GM23248 (cell line): Measurements from ENCODE around the gene DHODH. TPM values are rescaled to one million over a fixed set of nuclear protein-coding genes. Genes with fewer than 3 reads are reported as not detected.
"Not testable (repeated sequence)": the region's sequence is repeated elsewhere in the genome, so short reads cannot be mapped to it uniquely, and the experiment has no call there.

Experiments
- DNase-seq: peaks from one replicate; pipeline ENCODE4 v3.0.0-alpha.2; 2015
- H2AFZ ChIP-seq: fragments of 200-600 bp; sonication (generic); 2 replicates; pipeline ENCODE4 v1.6.1; 2016; ENCODE audit warnings: antibody characterized with exemption
- H3F3A ChIP-seq: fragments of 200-600 bp; sonication (generic); 2 replicates; pipeline ENCODE4 v1.6.1; 2016; ENCODE audit warnings: mild to moderate bottlenecking, antibody characterized with exemption, mixed run types; ENCODE audit not compliant: insufficient read depth
- H3K27ac ChIP-seq: fragments of 200-600 bp; sonication (generic); 2 replicates; pipeline ENCODE4 v1.5.1; 2016; ENCODE audit warnings: mild to moderate bottlenecking
- H3K27me3 ChIP-seq: fragments of 200-600 bp; sonication (generic); replicated peaks from 2 replicates; pipeline ENCODE4 v1.6.1; 2016; ENCODE audit warnings: mild to moderate bottlenecking; ENCODE audit not compliant: insufficient read depth
- H3K36me3 ChIP-seq: fragments of 200-600 bp; sonication (generic); 2 replicates; pipeline ENCODE4 v1.6.1; 2016; ENCODE audit warnings: low read depth, mild to moderate bottlenecking
- H3K4me1 ChIP-seq: fragments of 200-600 bp; sonication (generic); 2 replicates; pipeline ENCODE4 v1.6.1; 2016; ENCODE audit warnings: mild to moderate bottlenecking; ENCODE audit not compliant: insufficient read depth
- H3K4me2 ChIP-seq: fragments of 200-600 bp; sonication (generic); one replicate; pipeline ENCODE4 v1.6.1; 2016; ENCODE audit warnings: mild to moderate bottlenecking; ENCODE audit not compliant: unreplicated experiment
- H3K4me3 ChIP-seq: fragments of 200-600 bp; sonication (generic); 2 replicates; pipeline ENCODE4 v1.5.1; 2016; ENCODE audit warnings: mild to moderate bottlenecking
- H3K79me2 ChIP-seq: fragments of 200-600 bp; sonication (generic); 2 replicates; pipeline ENCODE4 v1.6.1; 2016; ENCODE audit warnings: mild to moderate bottlenecking; ENCODE audit not compliant: insufficient read depth
- H3K9ac ChIP-seq: fragments of 200-600 bp; sonication (generic); 2 replicates; pipeline ENCODE4 v1.6.1; 2016; ENCODE audit warnings: mild to moderate bottlenecking
- H3K9me2 ChIP-seq: fragments of 200-600 bp; sonication (generic); 2 replicates; pipeline ENCODE4 v1.6.1; 2016; ENCODE audit warnings: mixed run types, mild to moderate bottlenecking, moderate library complexity; ENCODE audit not compliant: insufficient read depth
- H3K9me3 ChIP-seq: fragments of 200-600 bp; sonication (generic); one replicate; pipeline ENCODE4 v1.6.1; 2017; ENCODE audit warnings: low read depth
- H4K20me1 ChIP-seq: fragments of 200-600 bp; sonication (generic); 2 replicates; pipeline ENCODE4 v1.6.0; 2016; ENCODE audit not compliant: insufficient read depth
- EZH2 ChIP-seq: fragments of 200-600 bp; sonication (generic); IDR thresholded peaks from 2 replicates; pipeline ENCODE4 v1.6.1; 2018; ENCODE audit warnings: antibody characterized with exemption, mild to moderate bottlenecking; ENCODE audit not compliant: insufficient read depth, poor library complexity, severe bottlenecking
- EZH2phosphoT487 ChIP-seq: fragments of 200-600 bp; sonication (generic); IDR thresholded peaks from 2 replicates; pipeline ENCODE4 v1.6.1; 2018; ENCODE audit warnings: antibody characterized with exemption, moderate library complexity, mild to moderate bottlenecking, low read depth; ENCODE audit not compliant: insufficient read depth
- WGBS, 2 experiments: methylation state at CpG; one replicate each; pipeline ENCODE4 v1.1.6; 2015 to 2017; ENCODE audit warnings: low lambda C conversion rate in 2 of 2, low coverage in 1 of 2; ENCODE audit errors: missing lambda C conversion rate in 2 of 2; 5-methylcytosine and 5-hydroxymethylcytosine counted together
- in situ Hi-C: fragments of 300-500 bp; cut with MboI; formaldehyde crosslinking; loops from 2 replicates; pipeline ENCODE4 v1.15.0; 2020
- polyA plus RNA-seq: library from polyadenylated mRNA; unstranded; fragments of >200 nt; fragmentation: Nextera tagmentation; extraction: Ambion mirVana; gene quantifications from 2 replicates; pipeline ENCODE4 v1.2.1, GENCODE V29; 2016
- total RNA-seq: library from RNA; depleted of rRNA; stranded (reverse); fragments of >200 nt; shearing (Covaris generic); gene quantifications from 2 replicates; pipeline ENCODE4 v1.2.3, GENCODE V29; 2014

DHODH gene
- total and polyA plus RNA-seq, 2 experiments from 2014 or later = 2.2 to 3.8 TPM

- Histone ChIP-seq H3K79me2 (no peaks in the 10 kb centered on the region), H3F3A (no peaks in the 10 kb centered on the region), H3K4me1 (no peaks in the 10 kb centered on the region), H2AFZ (no peak overlapping the region), H3K9ac (no peak overlapping the region), H3K36me3 (no peaks in the 10 kb centered on the region), H3K9me3 (no peaks in the 10 kb centered on the region), H3K4me3 (no peak overlapping the region), H3K9me2 (no peaks in the 10 kb centered on the region), H4K20me1 (no peaks in the 10 kb centered on the region), H3K4me2 (no peak overlapping the region), H3K27me3 (no peaks in the 10 kb centered on the region), H3K27ac (no peak overlapping the region)
- WGBS, 2 experiments = 86 to 88% methylated on average over 15 of the region's 15 CpGs
- DNase-seq = no peak
- in situ Hi-C loops = no loop called here
- TF ChIP-seq EZH2 = no peak
- TF ChIP-seq EZH2phosphoT487 = no peak
These were observed 34.3 kb upstream of the DHODH start for GRCh38 chr16:71974068-71974818.

- Histone ChIP-seq H3K9ac (no peak overlapping the region), H3K27ac (no peak overlapping the region), H2AFZ (no peak overlapping the region), H4K20me1 (no peaks in the 10 kb centered on the region), H3K79me2 (no peaks in the 10 kb centered on the region), H3K4me1 (no peaks in the 10 kb centered on the region), H3F3A (no peaks in the 10 kb centered on the region), H3K27me3 (0 out of 2 replicates have a peak, but pooled peaks cover 5% of the 10 kb centered on the region), H3K9me2 (no peaks in the 10 kb centered on the region), H3K9me3 (no peaks in the 10 kb centered on the region), H3K4me3 (no peak overlapping the region), H3K36me3 (no peaks in the 10 kb centered on the region), H3K4me2 (no peak overlapping the region)
- no peak for TF ChIP-seq EZH2phosphoT487
- no peak for TF ChIP-seq EZH2
- no peak for DNase-seq
- in situ Hi-C loops = no loop called here
- WGBS, 2 experiments = 55 to 69% methylated on average over 8 to 9 of the region's 9 CpGs
These were observed 23.1 kb upstream of the DHODH start for GRCh38 chr16:71985262-71985974.

GRCh38 chr16:71986131-71986530, 22.4 kb upstream of the DHODH start:
- no peaks in the 10 kb centered on the region for H3F3A ChIP-seq
- H3K9me3 ChIP-seq = no peaks in the 10 kb centered on the region
- no peak overlapping the region for H3K27ac ChIP-seq
- H3K4me1 ChIP-seq = no peaks in the 10 kb centered on the region
- no peak overlapping the region for H3K4me3 ChIP-seq
- no peak overlapping the region for H3K4me2 ChIP-seq
- no peaks in the 10 kb centered on the region for H3K79me2 ChIP-seq
- in situ Hi-C loops = no loop called here
- 0 out of 2 replicates have a peak, but pooled peaks cover 5% of the 10 kb centered on the region for H3K27me3 ChIP-seq
- H4K20me1 ChIP-seq = no peaks in the 10 kb centered on the region
- H3K9ac ChIP-seq = no peak overlapping the region
- no peak overlapping the region for H2AFZ ChIP-seq
- DNase-seq = no peak
- 33 to 37% methylated on average over 4 of the region's 4 CpGs for WGBS, 2 experiments
- TF ChIP-seq EZH2phosphoT487 = no peak
- no peak for TF ChIP-seq EZH2
- no peaks in the 10 kb centered on the region for H3K36me3 ChIP-seq
- no peaks in the 10 kb centered on the region for H3K9me2 ChIP-seq

- in situ Hi-C loops = no loop called here
- H3K9me2 ChIP-seq = no peaks in the 10 kb centered on the region
- no peak for DNase-seq
- no peak overlapping the region for H3K4me3 ChIP-seq
- no peak overlapping the region for H3K4me2 ChIP-seq
- no peaks in the 10 kb centered on the region for H3K36me3 ChIP-seq
- no peaks in the 10 kb centered on the region for H3K79me2 ChIP-seq
- WGBS, 2 experiments = 25 to 26% methylated on average over 5 of the region's 5 CpGs
- no peak for TF ChIP-seq EZH2phosphoT487
- no peak for TF ChIP-seq EZH2
- no peaks in the 10 kb centered on the region; the same call in 1 of the 2 replicates for H3K27me3 ChIP-seq
- no peak overlapping the region for H3K9ac ChIP-seq
- H3K9me3 ChIP-seq = no peaks in the 10 kb centered on the region
- no peaks in the 10 kb centered on the region for H4K20me1 ChIP-seq
- no peaks in the 10 kb centered on the region for H3F3A ChIP-seq
- H3K27ac ChIP-seq = no peak overlapping the region
- H2AFZ ChIP-seq = no peak overlapping the region
- H3K4me1 ChIP-seq = no peaks in the 10 kb centered on the region
These were observed 13.5 kb upstream of the DHODH start for GRCh38 chr16:71995038-71995437.

- H3K27ac ChIP-seq, H3K79me2 ChIP-seq, DNase-seq, H3K4me3 ChIP-seq, H3K36me3 ChIP-seq, H3F3A ChIP-seq, H3K9me2 ChIP-seq, H4K20me1 ChIP-seq, H3K27me3 ChIP-seq, H3K9ac ChIP-seq, H3K4me1 ChIP-seq, H3K4me2 ChIP-seq, in situ Hi-C loops, H3K9me3 ChIP-seq, H2AFZ ChIP-seq: not testable (repeated sequence)
- WGBS, 2 experiments = 78 to 84% methylated on average over 9 of the region's 9 CpGs
These were observed 11.0 kb upstream of the DHODH start for GRCh38 chr16:71997578-71997977.
